MCF 10A (cell line): ENCODE data around the gene ZNF605. TPM values are rescaled to one million over a fixed set of nuclear protein-coding genes. Genes with fewer than 3 reads are reported as not detected.
A peak's percentile ranks its signal among the peaks of the same experiment; 100 is the strongest.

Experiments
- BruUV-seq: library from RNA; stranded (reverse); fragments of 400-500 nt; replicated peaks from 2 replicates; lab custom pipeline; 2021; lab: Mats Ljungman, UMichigan
- CTCF ChIA-PET: fragments of 300-600 bp; sonication (Branson Sonifier 250); formaldehyde crosslinking; extraction: SDS; loops from one replicate; lab custom pipeline; 2021; ENCODE audit warnings: antibody characterized with exemption, inconsistent platforms; lab: Yijun Ruan, JAX
- POLR2A ChIA-PET: fragments of 300-600, 350-650 bp; sonication (Branson Sonifier 250); formaldehyde crosslinking; extraction: SDS; loops from one replicate; lab custom pipeline; 2020; ENCODE audit warnings: antibody characterized with exemption, inconsistent platforms; lab: Yijun Ruan, JAX
- DNase-seq: peaks from one replicate; pipeline ENCODE4 v3.0.0-alpha.2; 2018; ENCODE audit not compliant: unreplicated experiment
- H3K27ac Mint-ChIP-seq: one replicate; pipeline ENCODE4 v1.8.0; 2022; ENCODE audit warnings: mild to moderate bottlenecking, low read depth, mixed read lengths; ENCODE audit not compliant: unreplicated experiment
- H3K27me3 Mint-ChIP-seq: one replicate; pipeline ENCODE4 v1.8.0; 2022; ENCODE audit warnings: mixed read lengths; ENCODE audit not compliant: insufficient read depth, unreplicated experiment
- H3K36me3 Mint-ChIP-seq: one replicate; pipeline ENCODE4 v1.8.0; 2022; ENCODE audit warnings: mild to moderate bottlenecking, moderate library complexity, mixed read lengths; ENCODE audit not compliant: insufficient read depth, unreplicated experiment
- H3K4me1 Mint-ChIP-seq: one replicate; pipeline ENCODE4 v1.8.0; 2022; ENCODE audit warnings: mixed read lengths; ENCODE audit not compliant: insufficient read depth, unreplicated experiment
- H3K4me3 Mint-ChIP-seq: one replicate; pipeline ENCODE4 v1.8.0; 2022; ENCODE audit warnings: mild to moderate bottlenecking, moderate library complexity, mixed read lengths; ENCODE audit not compliant: unreplicated experiment
- H3K9me3 Mint-ChIP-seq: one replicate; pipeline ENCODE4 v1.8.0; 2022; ENCODE audit warnings: mixed read lengths; ENCODE audit not compliant: unreplicated experiment
- intact Hi-C: fragments of 100-400 bp; cut with micrococcal nuclease; formaldehyde crosslinking; loops from 2 replicates; pipeline ENCODE4 v1.14.1; 2022
- total RNA-seq: library from RNA; stranded (reverse); gene quantifications from 2 replicates; pipeline ENCODE4 v1.2.3, GENCODE V29; 2022
- TF ChIP-seq, protein P1 (sequence below): fragments of 200-600 bp; IDR thresholded peaks from one replicate; pipeline ENCODE4 v1.8.0; 2022; ENCODE audit warnings: antibody characterized with exemption, mild to moderate bottlenecking; ENCODE audit not compliant: unreplicated experiment

Gene ZNF605
- total RNA-seq, 1 experiment from 2014 or later: 12.0 TPM

DNA sequence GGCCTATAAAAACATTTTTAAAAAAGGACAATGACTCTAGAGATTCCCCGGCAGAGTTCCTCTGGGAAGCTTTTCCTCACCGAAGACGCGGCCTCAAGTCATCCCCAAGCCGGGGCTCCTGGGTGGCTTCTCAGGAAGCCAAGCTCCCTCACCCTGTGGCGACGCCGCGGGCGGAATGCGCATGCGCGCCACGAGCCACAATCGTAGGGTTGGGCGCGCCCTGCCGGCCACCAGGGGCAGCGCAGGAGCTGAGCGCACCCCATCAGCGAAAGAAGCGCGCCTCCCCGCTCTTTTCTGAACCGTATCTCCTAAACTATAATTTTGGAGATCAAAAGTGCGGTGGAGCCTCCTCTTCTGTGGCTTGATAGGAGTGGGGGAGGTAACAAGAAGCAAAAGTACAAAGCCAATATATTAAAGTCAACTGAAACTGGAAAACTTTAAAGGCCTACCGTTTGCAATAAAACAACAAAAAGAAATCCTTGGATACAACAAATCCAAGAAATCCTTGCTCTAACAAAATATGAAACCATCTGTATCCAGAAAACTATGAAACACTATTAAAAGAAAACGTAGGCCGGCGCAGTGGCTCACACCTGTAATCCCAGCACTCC lies 51.3 kb downstream of the ZNF605 start:
- H3K9me3 Mint-ChIP-seq: no peaks in the 10 kb centered on the region
- intact Hi-C loops: no loop called here
- H3K4me3 Mint-ChIP-seq: no peak overlapping the region
- TF ChIP-seq, protein P1, sequence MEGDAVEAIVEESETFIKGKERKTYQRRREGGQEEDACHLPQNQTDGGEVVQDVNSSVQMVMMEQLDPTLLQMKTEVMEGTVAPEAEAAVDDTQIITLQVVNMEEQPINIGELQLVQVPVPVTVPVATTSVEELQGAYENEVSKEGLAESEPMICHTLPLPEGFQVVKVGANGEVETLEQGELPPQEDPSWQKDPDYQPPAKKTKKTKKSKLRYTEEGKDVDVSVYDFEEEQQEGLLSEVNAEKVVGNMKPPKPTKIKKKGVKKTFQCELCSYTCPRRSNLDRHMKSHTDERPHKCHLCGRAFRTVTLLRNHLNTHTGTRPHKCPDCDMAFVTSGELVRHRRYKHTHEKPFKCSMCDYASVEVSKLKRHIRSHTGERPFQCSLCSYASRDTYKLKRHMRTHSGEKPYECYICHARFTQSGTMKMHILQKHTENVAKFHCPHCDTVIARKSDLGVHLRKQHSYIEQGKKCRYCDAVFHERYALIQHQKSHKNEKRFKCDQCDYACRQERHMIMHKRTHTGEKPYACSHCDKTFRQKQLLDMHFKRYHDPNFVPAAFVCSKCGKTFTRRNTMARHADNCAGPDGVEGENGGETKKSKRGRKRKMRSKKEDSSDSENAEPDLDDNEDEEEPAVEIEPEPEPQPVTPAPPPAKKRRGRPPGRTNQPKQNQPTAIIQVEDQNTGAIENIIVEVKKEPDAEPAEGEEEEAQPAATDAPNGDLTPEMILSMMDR: no peak
- ChIA-PET POLR2A (no interaction called here), CTCF (no interaction called here)
- BruUV-seq: no TSS peak
- no peaks in the 10 kb centered on the region for H3K4me1 Mint-ChIP-seq
- H3K36me3 Mint-ChIP-seq: no peaks in the 10 kb centered on the region
- H3K27me3 Mint-ChIP-seq: no peaks in the 10 kb centered on the region
- no peak overlapping the region for H3K27ac Mint-ChIP-seq
- no peak for DNase-seq

DNA sequence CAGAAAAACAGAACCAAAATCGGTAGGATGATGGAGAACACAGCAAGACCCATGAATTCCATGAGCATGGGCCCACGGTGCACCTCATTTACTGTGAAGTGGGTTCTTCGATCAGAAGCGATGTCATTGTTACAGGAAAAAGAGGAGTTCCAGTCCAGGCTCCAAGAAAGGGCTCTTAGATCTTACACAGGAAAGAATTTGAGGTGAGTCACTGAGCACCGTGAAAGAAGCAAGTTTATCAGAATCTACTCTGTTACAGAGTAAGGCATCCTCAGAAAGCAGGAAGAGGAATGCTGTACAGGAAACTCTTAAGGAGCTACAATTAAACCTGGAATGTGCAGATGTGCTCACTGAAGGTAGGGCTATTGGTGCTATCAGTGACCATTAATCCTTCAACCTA lies 57.1 kb downstream of the ZNF605 start:
- H3K4me3 Mint-ChIP-seq: no peak overlapping the region
- H3K27ac Mint-ChIP-seq: no peak overlapping the region
- TF ChIP-seq, protein P1: no peak
- DNase-seq: no peak
- intact Hi-C loops: no loop called here
- no peaks in the 10 kb centered on the region for H3K27me3 Mint-ChIP-seq
- ChIA-PET CTCF (interaction anchor here (0.5 to 0.6 kb wide), 2 partner anchors 24 to 138 kb away, joined by 3 to 5 read pairs; partner anchors contain the start of gene ZNF84), POLR2A (no interaction called here)
- no peaks in the 10 kb centered on the region for H3K36me3 Mint-ChIP-seq
- no TSS peak for BruUV-seq
- no peaks in the 10 kb centered on the region for H3K4me1 Mint-ChIP-seq
- H3K9me3 Mint-ChIP-seq: no peaks in the 10 kb centered on the region

DNA sequence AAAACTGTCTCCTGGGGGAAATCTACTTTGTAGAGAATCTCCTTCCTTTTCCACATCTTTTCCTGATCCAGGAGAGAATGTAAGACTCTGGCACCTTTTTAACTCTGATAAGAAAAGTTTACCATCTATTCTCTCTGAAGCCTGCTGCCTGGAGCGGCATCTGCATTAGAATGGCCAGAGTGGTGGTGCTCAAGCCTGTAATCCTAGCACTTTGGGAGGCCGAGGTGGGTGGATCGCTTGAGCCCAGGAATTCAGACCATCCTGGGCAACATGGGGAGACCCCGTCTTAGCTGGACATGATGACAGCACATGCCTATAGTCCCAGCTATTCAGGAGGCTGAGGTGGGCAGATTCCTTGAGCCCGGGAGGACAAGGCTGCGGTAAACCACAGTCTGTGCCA lies 67.3 kb downstream of the ZNF605 start:
- ChIA-PET CTCF (no interaction called here), POLR2A (no interaction called here)
- H3K36me3 Mint-ChIP-seq: peaks cover 29% of the 10 kb centered on the region
- TF ChIP-seq, protein P1: no peak
- no peak overlapping the region for H3K27ac Mint-ChIP-seq
- H3K4me3 Mint-ChIP-seq: peak overlapping the region; percentile 22
- H3K9me3 Mint-ChIP-seq: peaks cover 15% of the 10 kb centered on the region
- no TSS peak for BruUV-seq
- H3K27me3 Mint-ChIP-seq: no peaks in the 10 kb centered on the region
- no peak for DNase-seq
- H3K4me1 Mint-ChIP-seq: no peaks in the 10 kb centered on the region
- intact Hi-C loops: loop anchor here (5.0 kb wide), 1 partner anchor 148 kb away; the partner anchor contains the start of gene ZNF84

DNA sequence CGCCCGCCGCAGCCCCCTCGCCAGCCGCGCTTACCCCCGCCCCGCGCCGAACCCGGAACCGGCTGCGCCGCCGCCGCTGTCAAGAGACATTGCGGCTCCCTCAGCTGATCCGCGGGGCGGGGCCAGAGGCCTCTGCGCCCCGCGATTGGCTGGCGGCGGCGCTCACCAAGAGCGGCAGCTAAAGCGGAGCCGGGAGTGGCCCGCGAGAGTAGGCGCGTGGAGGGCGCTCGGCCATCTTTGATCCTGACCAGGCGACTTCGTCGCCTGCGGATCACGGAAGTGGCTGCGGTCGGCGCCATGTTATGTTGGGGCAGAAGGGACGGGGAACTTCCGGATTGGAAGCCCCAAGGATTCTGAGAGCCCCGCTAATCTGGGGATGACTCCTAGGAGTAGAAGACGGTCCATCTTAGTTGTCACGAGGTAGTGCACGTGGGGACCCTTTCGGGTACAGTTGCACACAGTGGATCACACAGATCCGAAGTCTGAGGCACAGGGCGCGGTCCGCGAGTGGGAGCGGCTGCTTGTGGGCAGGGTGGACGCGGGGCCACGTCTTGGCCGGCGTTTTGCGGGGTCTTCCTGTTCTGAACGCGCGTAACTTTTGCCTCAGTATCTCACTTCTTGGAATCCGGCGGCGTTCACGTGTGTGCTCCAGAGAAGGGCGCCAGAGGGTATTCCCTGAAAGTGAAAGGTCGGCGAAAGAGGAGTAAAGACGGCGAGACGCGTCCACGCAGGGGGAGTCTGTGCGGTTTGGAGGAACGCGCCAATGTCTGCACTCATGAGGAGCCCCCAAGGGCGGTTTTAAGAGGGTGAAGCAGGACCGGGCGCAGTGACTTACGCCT lies 68.4 kb downstream of the ZNF605 start, which contains the start of gene CHFR:
TSS of gene CHFR (minus strand) at position 93 of the 839 bp plus-strand sequence. CDS start 277 bp downstream, outside the sequence.
- Mint-ChIP-seq H3K9me3 (peaks cover 15% of the 10 kb centered on the region), H3K4me3 (peak within 1 kb of the TSS; percentile 99), H3K36me3 (peaks cover 39% of the 10 kb centered on the region), H3K27ac (peak within 1 kb of the TSS; percentile 100), H3K27me3 (no peaks in the 10 kb centered on the region), H3K4me1 (no peaks in the 10 kb centered on the region)
- peak; percentile 94 for DNase-seq
- TSS peak; percentile 89 for BruUV-seq
- TF ChIP-seq, protein P1: no peak
- CTCF ChIA-PET: no interaction called here
- POLR2A ChIA-PET: interaction anchor here (0.7 to 1.0 kb wide), 4 partner anchors 59 to 242 kb away, joined by 3 to 5 read pairs (median 5); partner anchors contain the start of genes GOLGA3, ZNF10, ZNF26 and ZNF891
- intact Hi-C loops: loop anchor here (1.0 to 5.0 kb wide), 2 partner anchors 150 to 193 kb away; partner anchors contain the start of genes ZNF140 and ZNF84
